GM23248 (cell line): ENCODE measurements around the gene FTSJ1. TPM values are rescaled to one million over a fixed set of nuclear protein-coding genes. Genes with fewer than 3 reads are reported as not detected.
A peak's percentile ranks its signal among the peaks of the same experiment; 100 is the strongest.

Experiments
- DNase-seq: peaks from one replicate; pipeline ENCODE4 v3.0.0-alpha.2; 2015
- H2AFZ ChIP-seq: fragments of 200-600 bp; sonication (generic); 2 replicates; pipeline ENCODE4 v1.6.1; 2016; ENCODE audit warnings: antibody characterized with exemption
- H3F3A ChIP-seq: fragments of 200-600 bp; sonication (generic); 2 replicates; pipeline ENCODE4 v1.6.1; 2016; ENCODE audit warnings: mild to moderate bottlenecking, antibody characterized with exemption, mixed run types; ENCODE audit not compliant: insufficient read depth
- H3K27ac ChIP-seq: fragments of 200-600 bp; sonication (generic); 2 replicates; pipeline ENCODE4 v1.5.1; 2016; ENCODE audit warnings: mild to moderate bottlenecking
- H3K27me3 ChIP-seq: fragments of 200-600 bp; sonication (generic); replicated peaks from 2 replicates; pipeline ENCODE4 v1.6.1; 2016; ENCODE audit warnings: mild to moderate bottlenecking; ENCODE audit not compliant: insufficient read depth
- H3K36me3 ChIP-seq: fragments of 200-600 bp; sonication (generic); 2 replicates; pipeline ENCODE4 v1.6.1; 2016; ENCODE audit warnings: low read depth, mild to moderate bottlenecking
- H3K4me1 ChIP-seq: fragments of 200-600 bp; sonication (generic); 2 replicates; pipeline ENCODE4 v1.6.1; 2016; ENCODE audit warnings: mild to moderate bottlenecking; ENCODE audit not compliant: insufficient read depth
- H3K4me2 ChIP-seq: fragments of 200-600 bp; sonication (generic); one replicate; pipeline ENCODE4 v1.6.1; 2016; ENCODE audit warnings: mild to moderate bottlenecking; ENCODE audit not compliant: unreplicated experiment
- H3K4me3 ChIP-seq: fragments of 200-600 bp; sonication (generic); 2 replicates; pipeline ENCODE4 v1.5.1; 2016; ENCODE audit warnings: mild to moderate bottlenecking
- H3K79me2 ChIP-seq: fragments of 200-600 bp; sonication (generic); 2 replicates; pipeline ENCODE4 v1.6.1; 2016; ENCODE audit warnings: mild to moderate bottlenecking; ENCODE audit not compliant: insufficient read depth
- H3K9ac ChIP-seq: fragments of 200-600 bp; sonication (generic); 2 replicates; pipeline ENCODE4 v1.6.1; 2016; ENCODE audit warnings: mild to moderate bottlenecking
- H3K9me2 ChIP-seq: fragments of 200-600 bp; sonication (generic); 2 replicates; pipeline ENCODE4 v1.6.1; 2016; ENCODE audit warnings: mixed run types, mild to moderate bottlenecking, moderate library complexity; ENCODE audit not compliant: insufficient read depth
- H3K9me3 ChIP-seq: fragments of 200-600 bp; sonication (generic); one replicate; pipeline ENCODE4 v1.6.1; 2017; ENCODE audit warnings: low read depth
- H4K20me1 ChIP-seq: fragments of 200-600 bp; sonication (generic); 2 replicates; pipeline ENCODE4 v1.6.0; 2016; ENCODE audit not compliant: insufficient read depth
- EZH2 ChIP-seq: fragments of 200-600 bp; sonication (generic); IDR thresholded peaks from 2 replicates; pipeline ENCODE4 v1.6.1; 2018; ENCODE audit warnings: antibody characterized with exemption, mild to moderate bottlenecking; ENCODE audit not compliant: insufficient read depth, poor library complexity, severe bottlenecking
- EZH2phosphoT487 ChIP-seq: fragments of 200-600 bp; sonication (generic); IDR thresholded peaks from 2 replicates; pipeline ENCODE4 v1.6.1; 2018; ENCODE audit warnings: antibody characterized with exemption, moderate library complexity, mild to moderate bottlenecking, low read depth; ENCODE audit not compliant: insufficient read depth
- WGBS, 2 experiments: methylation state at CpG; one replicate each; pipeline ENCODE4 v1.1.6; 2015 to 2017; ENCODE audit warnings: low lambda C conversion rate in 2 of 2, low coverage in 1 of 2; ENCODE audit errors: missing lambda C conversion rate in 2 of 2; 5-methylcytosine and 5-hydroxymethylcytosine counted together
- in situ Hi-C: fragments of 300-500 bp; cut with MboI; formaldehyde crosslinking; loops from 2 replicates; pipeline ENCODE4 v1.15.0; 2020
- polyA plus RNA-seq: library from polyadenylated mRNA; unstranded; fragments of >200 nt; fragmentation: Nextera tagmentation; extraction: Ambion mirVana; gene quantifications from 2 replicates; pipeline ENCODE4 v1.2.1, GENCODE V29; 2016
- total RNA-seq: library from RNA; depleted of rRNA; stranded (reverse); fragments of >200 nt; shearing (Covaris generic); gene quantifications from 2 replicates; pipeline ENCODE4 v1.2.3, GENCODE V29; 2014

The FTSJ1 gene
- total and polyA plus RNA-seq, 2 experiments from 2014 or later: 64.9 to 95.2 TPM

DNA sequence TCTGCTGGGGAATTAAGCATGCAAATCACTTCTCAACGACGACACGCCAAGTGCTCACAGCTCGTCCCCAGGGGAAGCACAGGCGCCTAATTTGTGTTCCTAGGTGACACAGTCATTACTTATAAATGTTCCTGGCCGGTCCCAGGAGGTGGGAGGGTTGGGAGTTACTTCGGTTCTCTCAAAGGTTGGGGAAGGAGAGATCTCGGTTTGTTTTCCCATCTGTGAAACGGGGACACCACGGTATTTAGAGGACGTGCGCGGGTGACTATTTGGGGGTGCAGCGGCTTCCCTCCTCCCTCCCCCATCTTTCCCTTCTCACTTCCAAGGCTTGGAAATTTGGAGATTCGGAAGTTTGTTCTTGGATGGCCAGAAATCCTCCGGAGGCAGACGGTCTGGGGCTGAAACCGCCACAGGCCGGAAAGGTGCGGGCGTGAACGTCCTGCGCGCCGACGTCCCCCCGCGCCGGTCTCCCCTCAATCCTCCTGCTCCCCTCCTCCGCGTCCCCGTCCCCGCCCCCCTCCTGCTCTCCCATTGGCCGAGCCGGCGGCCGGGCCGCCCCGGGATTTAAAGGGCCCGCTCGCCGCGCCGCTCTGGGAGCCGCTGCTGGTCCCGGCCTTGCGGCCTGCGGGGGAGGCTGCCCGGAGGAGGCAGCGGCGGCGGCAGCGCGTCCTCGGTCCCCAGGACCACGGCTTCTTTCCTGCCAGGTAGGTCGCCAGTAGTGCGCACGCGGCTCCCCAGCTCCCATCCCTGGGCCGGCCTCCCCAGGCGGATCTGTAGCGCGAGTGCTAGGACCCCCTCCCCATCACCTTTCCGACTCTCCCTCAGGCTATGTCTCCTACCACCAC, 32.6 kb downstream of the FTSJ1 start, which contains the start of gene PORCN:
Gene PORCN, plus strand, starts transcription at position 593 of the 845 bp plus-strand sequence. CDS start 829 bp downstream, outside the sequence.
- no peak for TF ChIP-seq EZH2
- no peak for TF ChIP-seq EZH2phosphoT487
- H3K4me3 ChIP-seq: peak within 1 kb of the TSS; percentile 91
- no peaks in the 10 kb centered on the region for H3K79me2 ChIP-seq
- peak within 1 kb of the TSS; percentile 88 for H3K9ac ChIP-seq
- 0 to 2% methylated on average over 13 to 47 of the region's 65 CpGs for WGBS, 2 experiments
- peak within 1 kb of the TSS; percentile 96 for H2AFZ ChIP-seq
- peak within 1 kb of the TSS; percentile 78 for H3K4me2 ChIP-seq
- no peaks in the 10 kb centered on the region for H3K27me3 ChIP-seq
- peak; percentile 81 for DNase-seq
- in situ Hi-C loops: no loop called here
- peak within 1 kb of the TSS; percentile 49 for H3K27ac ChIP-seq
- no peaks in the 10 kb centered on the region for H3K9me2 ChIP-seq
- no peaks in the 10 kb centered on the region for H4K20me1 ChIP-seq
- H3K9me3 ChIP-seq: no peaks in the 10 kb centered on the region
- H3F3A ChIP-seq: no peaks in the 10 kb centered on the region
- no peaks in the 10 kb centered on the region for H3K36me3 ChIP-seq
- H3K4me1 ChIP-seq: no peaks in the 10 kb centered on the region

DNA sequence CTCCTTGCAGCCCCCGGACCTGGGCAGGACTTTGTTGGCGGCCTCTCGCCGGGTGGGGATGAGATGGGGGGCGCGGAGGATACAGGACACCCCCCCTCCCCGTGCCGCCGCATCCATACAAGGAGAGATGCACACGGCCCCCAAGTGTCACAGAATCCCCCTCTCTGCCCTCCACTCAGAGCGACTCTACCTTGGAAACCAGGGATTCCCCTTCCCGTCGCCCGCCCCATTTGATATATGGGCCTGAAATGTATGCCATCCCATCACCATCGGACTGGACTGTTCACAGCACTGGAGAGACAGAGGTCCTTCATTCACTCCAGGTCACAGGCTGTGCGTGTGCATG, 33.2 kb downstream of the FTSJ1 start:
- H3K36me3 ChIP-seq: no peaks in the 10 kb centered on the region
- in situ Hi-C loops: no loop called here
- peak overlapping the region; percentile 88 for H3K9ac ChIP-seq
- H3K9me2 ChIP-seq: no peaks in the 10 kb centered on the region
- peak overlapping the region; percentile 78 for H3K4me2 ChIP-seq
- no peak for TF ChIP-seq EZH2
- no peak for TF ChIP-seq EZH2phosphoT487
- WGBS, 2 experiments: 3 to 13% methylated on average over 5 to 16 of the region's 16 CpGs
- peak overlapping the region; percentile 96 for H2AFZ ChIP-seq
- peak; percentile 14 for DNase-seq
- H3K27me3 ChIP-seq: no peaks in the 10 kb centered on the region
- no peaks in the 10 kb centered on the region for H4K20me1 ChIP-seq
- no peaks in the 10 kb centered on the region for H3K4me1 ChIP-seq
- peak overlapping the region; percentile 49; the same call in 1 of the 2 replicates for H3K27ac ChIP-seq
- no peaks in the 10 kb centered on the region for H3F3A ChIP-seq
- no peaks in the 10 kb centered on the region for H3K9me3 ChIP-seq
- H3K4me3 ChIP-seq: peak overlapping the region; percentile 91
- H3K79me2 ChIP-seq: no peaks in the 10 kb centered on the region

- peak overlapping the region; percentile 78 for H3K4me2 ChIP-seq
- H3K27me3 ChIP-seq: no peaks in the 10 kb centered on the region
- H3F3A ChIP-seq: no peaks in the 10 kb centered on the region
- in situ Hi-C loops: no loop called here
- peak overlapping the region; percentile 91 for H3K4me3 ChIP-seq
- H3K36me3 ChIP-seq: no peaks in the 10 kb centered on the region
- DNase-seq: peak; percentile 23
- no peaks in the 10 kb centered on the region for H3K9me3 ChIP-seq
- peak overlapping the region; percentile 88 for H3K9ac ChIP-seq
- no peaks in the 10 kb centered on the region for H3K4me1 ChIP-seq
- no peaks in the 10 kb centered on the region for H3K9me2 ChIP-seq
- peak overlapping the region; percentile 96 for H2AFZ ChIP-seq
- TF ChIP-seq EZH2phosphoT487 (no peak), EZH2 (no peak)
- H4K20me1 ChIP-seq: no peaks in the 10 kb centered on the region
- 22 to 27% methylated on average over 7 to 11 of the region's 11 CpGs for WGBS, 2 experiments
- no peaks in the 10 kb centered on the region for H3K79me2 ChIP-seq
- no peak overlapping the region for H3K27ac ChIP-seq
Observed at GRCh38 chrX:48509619-48510018, 33.6 kb downstream of the FTSJ1 start.

- Histone ChIP-seq H3K4me2 (no peak overlapping the region), H3K4me3 (no peak overlapping the region), H2AFZ (no peak overlapping the region), H3K27ac (no peak overlapping the region), H3K27me3 (no peaks in the 10 kb centered on the region), H3K36me3 (no peaks in the 10 kb centered on the region), H4K20me1 (no peaks in the 10 kb centered on the region), H3K4me1 (no peaks in the 10 kb centered on the region), H3K9me2 (no peaks in the 10 kb centered on the region), H3K9me3 (no peaks in the 10 kb centered on the region), H3F3A (no peaks in the 10 kb centered on the region), H3K9ac (no peak overlapping the region), H3K79me2 (no peaks in the 10 kb centered on the region)
- in situ Hi-C loops: no loop called here
- WGBS, 2 experiments: 85% methylated on average over 4 of the region's 4 CpGs; no CpG with 5 or more reads in 1 of the 2 experiments
- peak; percentile 39 for DNase-seq
- no peak for TF ChIP-seq EZH2phosphoT487
- no peak for TF ChIP-seq EZH2
Observed at GRCh38 chrX:48511560-48511959, 35.6 kb downstream of the FTSJ1 start.
